WTC11 (cell line): ENCODE measurements around the gene MYH9.

Experiments
- AFF4 ChIP-seq: sonication (generic); formaldehyde crosslinking; IDR thresholded peaks from 2 replicates; pipeline ENCODE4 v1.8.1; 2023; ENCODE audit warnings: mild to moderate bottlenecking, missing genetic modification reagents, borderline replicate concordance
- JAZF1 ChIP-seq: fragments of 250-450 bp; sonication (Bioruptor Pico); IDR thresholded peaks from 2 replicates; pipeline ENCODE4 v1.9.0; 2021; ENCODE audit warnings: moderate library complexity, mild to moderate bottlenecking, inconsistent platforms
- RORB ChIP-seq: fragments of 250-450 bp; sonication (Bioruptor Pico); IDR thresholded peaks from 2 replicates; pipeline ENCODE4 v1.9.0; 2021; ENCODE audit warnings: mild to moderate bottlenecking
- TEAD1 ChIP-seq: sonication (generic); formaldehyde crosslinking; IDR thresholded peaks from 2 replicates; pipeline ENCODE4 v1.8.0; 2022; ENCODE audit warnings: mild to moderate bottlenecking, missing genetic modification reagents
- USF1 ChIP-seq: sonication (generic); formaldehyde crosslinking; IDR thresholded peaks from 2 replicates; pipeline ENCODE4 v1.8.0; 2022; ENCODE audit warnings: mild to moderate bottlenecking, missing genetic modification reagents

GRCh38 chr22:36292823-36293530 is 94.8 kb downstream of the MYH9 start:
- TF ChIP-seq AFF4 (CRISPR knock-in tag), result no peak
- TF ChIP-seq TEAD1 (CRISPR knock-in tag), result no peak
- no peak for TF ChIP-seq JAZF1 (CRISPR knock-in tag)
- no peak for TF ChIP-seq RORB
- no peak for TF ChIP-seq USF1 (CRISPR knock-in tag)
